RPMI7951 (cell line): ENCODE results near the gene HSD17B8. TPM values are rescaled to one million over a fixed set of nuclear protein-coding genes. Genes with fewer than 3 reads are reported as not detected.

Experiments
- DNase-seq: peaks from one replicate; pipeline ENCODE4 v3.0.0-alpha.2; 2012; ENCODE audit warnings: low read depth
- total RNA-seq: library from RNA; depleted of rRNA; stranded (reverse); fragments of >200 nt; shearing (Covaris generic); gene quantifications from 2 replicates; pipeline ENCODE4 v1.2.3, GENCODE V29; 2014; rRNA removed

HSD17B8 gene
- total RNA-seq, 1 experiment from 2014 or later: 3.4 TPM

GRCh38 chr6:33241968-33242367 lies 37.5 kb downstream of the HSD17B8 start:
- no peak for DNase-seq

- no peak for DNase-seq
Measured at GRCh38 chr6:33243476-33243875, 39.0 kb downstream of the HSD17B8 start.

- DNase-seq: peak; percentile 81
Measured at GRCh38 chr6:33247977-33248642, 43.7 kb downstream of the HSD17B8 start.

GRCh38 chr6:33248643-33248931 lies 44.1 kb downstream of the HSD17B8 start:
- DNase-seq: peak; percentile 57

GRCh38 chr6:33248932-33249731 lies 44.7 kb downstream of the HSD17B8 start:
- DNase-seq: peak; percentile 100

- DNase-seq: peak; percentile 95
Measured at GRCh38 chr6:33249732-33250630, 45.5 kb downstream of the HSD17B8 start.

GRCh38 chr6:33250731-33251130 lies 46.3 kb downstream of the HSD17B8 start:
- no peak for DNase-seq

GRCh38 chr6:33251395-33252012 lies 47.0 kb downstream of the HSD17B8 start:
- peak; percentile 18 for DNase-seq

- DNase-seq: peak; percentile 30
Measured at GRCh38 chr6:33252759-33253158, 48.3 kb downstream of the HSD17B8 start.

- DNase-seq: no peak
Measured at GRCh38 chr6:33254591-33254990, 50.1 kb downstream of the HSD17B8 start.

Other genes with a start within 250 kb of the HSD17B8 start
- 77.5 and 82.1 TPM in 2 replicates for gene BRD2, start 236.1 kb upstream of the HSD17B8 start, total RNA-seq
- gene HLA-DOA, start 195.1 kb upstream of the HSD17B8 start, total RNA-seq: under 0.01 TPM in 1 of 2 replicates, not detected in the other
- gene HLA-DPA1, start 131.0 kb upstream of the HSD17B8 start, total RNA-seq: 4.4 and 10.0 TPM in 2 replicates
- gene HLA-DPB1, start 128.7 kb upstream of the HSD17B8 start, total RNA-seq: 29.6 and 35.4 TPM in 2 replicates
- gene COL11A2, start 12.2 kb upstream of the HSD17B8 start, total RNA-seq: 0.12 TPM in 1 of 2 replicates, not detected in the other
- gene RXRB, start 4.0 kb upstream of the HSD17B8 start, total RNA-seq: 14.4 and 15.4 TPM in 2 replicates
- 58.0 and 77.2 TPM in 2 replicates for gene SLC39A7, start 3.8 kb upstream of the HSD17B8 start, total RNA-seq
- gene RING1, start 3.8 kb downstream of the HSD17B8 start, total RNA-seq: 26.6 and 30.0 TPM in 2 replicates
- 30.7 and 43.1 TPM in 2 replicates for gene VPS52, start 67.2 kb downstream of the HSD17B8 start, total RNA-seq
- 3,254 and 3,442 TPM in 2 replicates for gene RPS18, start 67.4 kb downstream of the HSD17B8 start, total RNA-seq
- gene B3GALT4, start 72.5 kb downstream of the HSD17B8 start, total RNA-seq: 2.0 TPM in 2 replicates
- 106 and 109 TPM in 2 replicates for gene WDR46, start 84.6 kb downstream of the HSD17B8 start, total RNA-seq
- gene PFDN6, start 84.9 kb downstream of the HSD17B8 start, total RNA-seq: 76.7 and 134 TPM in 2 replicates
- 24.3 and 27.5 TPM in 2 replicates for gene RGL2, start 94.3 kb downstream of the HSD17B8 start, total RNA-seq
- gene TAPBP, start 109.4 kb downstream of the HSD17B8 start, total RNA-seq: 77.1 and 79.9 TPM in 2 replicates
- gene ZBTB22, start 113.1 kb downstream of the HSD17B8 start, total RNA-seq: 10.7 TPM in 2 replicates
- 51.8 and 54.8 TPM in 2 replicates for gene DAXX, start 118.3 kb downstream of the HSD17B8 start, total RNA-seq
- 125 and 128 TPM in 2 replicates for gene KIFC1, start 187.2 kb downstream of the HSD17B8 start, total RNA-seq
- 23.2 and 23.5 TPM in 2 replicates for gene PHF1, start 206.4 kb downstream of the HSD17B8 start, total RNA-seq
- gene CUTA, start 213.5 kb downstream of the HSD17B8 start, total RNA-seq: 250 and 282 TPM in 2 replicates
- gene SYNGAP1, start 215.4 kb downstream of the HSD17B8 start, total RNA-seq: 1.4 and 2.4 TPM in 2 replicates
- 7.4 and 7.5 TPM in 2 replicates for gene ZBTB9, start 249.9 kb downstream of the HSD17B8 start, total RNA-seq